Glutamatergic neuron (in vitro differentiated cells): ENCODE measurements around the gene INSM1. TPM values are rescaled to one million over a fixed set of nuclear protein-coding genes. Genes with fewer than 3 reads are reported as not detected.
A peak's percentile ranks its signal among the peaks of the same experiment; 100 is the strongest.

Source experiments
- DNase-seq: peaks from one replicate; pipeline ENCODE4 v3.0.0; 2022
- H3K27ac Mint-ChIP-seq: one replicate; pipeline ENCODE4 v1.8.0; 2020; ENCODE audit warnings: mild to moderate bottlenecking, mixed read lengths, inconsistent platforms; ENCODE audit not compliant: unreplicated experiment
- H3K27me3 Mint-ChIP-seq: one replicate; pipeline ENCODE4 v1.8.0; 2020; ENCODE audit warnings: mild to moderate bottlenecking, moderate library complexity, mixed read lengths, inconsistent platforms; ENCODE audit not compliant: unreplicated experiment
- H3K36me3 Mint-ChIP-seq: one replicate; pipeline ENCODE4 v1.8.0; 2020; ENCODE audit warnings: mild to moderate bottlenecking, mixed read lengths, inconsistent platforms; ENCODE audit not compliant: unreplicated experiment
- H3K4me1 Mint-ChIP-seq: one replicate; pipeline ENCODE4 v1.8.0; 2020; ENCODE audit warnings: mild to moderate bottlenecking, low read depth, mixed read lengths, inconsistent platforms; ENCODE audit not compliant: unreplicated experiment
- H3K4me3 Mint-ChIP-seq: one replicate; pipeline ENCODE4 v1.8.0; 2020; ENCODE audit warnings: mild to moderate bottlenecking, mixed read lengths, inconsistent platforms; ENCODE audit not compliant: unreplicated experiment
- H3K9me3 Mint-ChIP-seq: one replicate; pipeline ENCODE4 v1.8.0; 2020; ENCODE audit warnings: mild to moderate bottlenecking, moderate library complexity, mixed read lengths, inconsistent platforms; ENCODE audit not compliant: unreplicated experiment
- CTCF ChIP-seq: fragments of 200-600 bp; sonication (generic); IDR thresholded peaks from one replicate; pipeline ENCODE4 v1.5.0; 2021; ENCODE audit not compliant: partially characterized antibody, unreplicated experiment
- total RNA-seq: library from RNA; stranded (reverse); fragmentation: NEBNext Ultra II Directional; extraction: Animal tissue kit (Norgen Biotek cat#: 25700); gene quantifications from one replicate; pipeline ENCODE4 v1.2.1, GENCODE V29; 2021; ENCODE audit not compliant: unreplicated experiment

Gene INSM1
- total RNA-seq, 1 donor from 2014 or later: 332 TPM

GRCh38 chr20:20368418-20369249, 730 bp downstream of the INSM1 start:
- peaks cover 30% of the 10 kb centered on the region for H3K4me1 Mint-ChIP-seq
- peaks cover 29% of the 10 kb centered on the region for H3K36me3 Mint-ChIP-seq
- H3K4me3 Mint-ChIP-seq: no peak overlapping the region
- H3K9me3 Mint-ChIP-seq: peaks cover 46% of the 10 kb centered on the region
- peaks cover 37% of the 10 kb centered on the region for H3K27me3 Mint-ChIP-seq
- no peak overlapping the region for H3K27ac Mint-ChIP-seq
- TF ChIP-seq CTCF: no peak
- peak; percentile 56 for DNase-seq

GRCh38 chr20:20369250-20370093, 1.6 kb downstream of the INSM1 start:
- Mint-ChIP-seq H3K4me3 (peak overlapping the region; percentile 98), H3K9me3 (peaks cover 47% of the 10 kb centered on the region), H3K4me1 (peaks cover 30% of the 10 kb centered on the region), H3K27me3 (peaks cover 37% of the 10 kb centered on the region), H3K36me3 (peaks cover 35% of the 10 kb centered on the region), H3K27ac (peak overlapping the region; percentile 100)
- peak; percentile 44 for DNase-seq
- no peak for TF ChIP-seq CTCF

DNA sequence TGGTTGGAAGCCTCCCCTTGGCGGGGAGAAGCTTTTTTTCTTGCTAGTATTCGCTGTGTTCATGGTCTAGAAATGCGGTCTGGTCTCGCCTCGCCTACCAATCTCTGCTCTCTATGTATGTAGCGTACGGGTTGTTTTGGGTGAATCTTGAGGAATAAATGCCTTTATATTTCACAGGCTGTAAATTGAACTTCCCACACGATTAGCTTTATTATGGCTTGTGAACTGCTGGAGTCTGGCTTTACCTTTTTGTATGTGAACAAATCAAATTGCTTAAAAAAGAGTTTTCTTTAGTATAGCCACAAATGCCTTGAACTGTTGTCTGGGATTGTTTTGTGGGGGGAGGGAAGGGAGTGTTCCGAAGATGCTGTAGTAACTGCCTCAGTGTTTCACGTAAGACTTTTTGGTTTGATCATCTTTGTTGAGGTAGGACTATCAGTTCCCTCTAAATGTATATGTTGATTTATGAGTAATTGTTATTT, 2.2 kb downstream of the INSM1 start:
- peaks cover 38% of the 10 kb centered on the region for H3K27me3 Mint-ChIP-seq
- H3K36me3 Mint-ChIP-seq: peaks cover 40% of the 10 kb centered on the region
- H3K4me3 Mint-ChIP-seq: peak overlapping the region; percentile 98
- peaks cover 48% of the 10 kb centered on the region for H3K9me3 Mint-ChIP-seq
- peak overlapping the region; percentile 100 for H3K27ac Mint-ChIP-seq
- DNase-seq: no peak
- TF ChIP-seq CTCF: no peak
- H3K4me1 Mint-ChIP-seq: peaks cover 35% of the 10 kb centered on the region

GRCh38 chr20:20371083-20371482, 3.2 kb downstream of the INSM1 start:
- Mint-ChIP-seq H3K4me1 (peaks cover 33% of the 10 kb centered on the region), H3K27me3 (peaks cover 30% of the 10 kb centered on the region), H3K9me3 (peaks cover 49% of the 10 kb centered on the region), H3K27ac (peak overlapping the region; percentile 100), H3K4me3 (peak overlapping the region; percentile 98), H3K36me3 (peaks cover 43% of the 10 kb centered on the region)
- no peak for DNase-seq
- no peak for TF ChIP-seq CTCF
